Testis (tissue), 2 donors: ENCODE data around the gene MEGF11.

Source experiments
- CTCF ChIP-seq, 3 experiments: fragments of 450-650 bp in 2 of 3; fragments of 200-600 bp in 1 of 3; sonication (generic) in 1 of 3; IDR thresholded peaks; one replicate each; pipeline ENCODE4 v1.5.1; 2016 to 2019; ENCODE audit warnings: antibody characterized with exemption in 3 of 3, mild to moderate bottlenecking in 2 of 3, moderate library complexity in 1 of 3
- POLR2A ChIP-seq: fragments of 450-650 bp; IDR thresholded peaks from one replicate; pipeline ENCODE4 v1.6.1; 2017; ENCODE audit warnings: antibody characterized with exemption, mild to moderate bottlenecking, moderate library complexity

GRCh38 chr15:66045542-66045941 is 208.0 kb downstream of the MEGF11 start:
- TF ChIP-seq CTCF (IDR thresholded peaks at IDR 0.05) (no peak), POLR2A (no peak)
